Type B pancreatic cell (in vitro differentiated cells): ENCODE results near the gene DYNC2I2. TPM values are rescaled to one million over a fixed set of nuclear protein-coding genes. Genes with fewer than 3 reads are reported as not detected.
A peak's percentile ranks its signal among the peaks of the same experiment; 100 is the strongest.

ENCODE experiments used
- DNase-seq: peaks from one replicate; pipeline ENCODE4 v3.0.0; 2021; ENCODE audit warnings: mixed read lengths; ENCODE audit not compliant: unreplicated experiment; ENCODE audit errors: extremely low spot score
- H3K27ac Mint-ChIP-seq: 2 replicates; pipeline ENCODE4 v1.8.0; 2021; ENCODE audit warnings: mild to moderate bottlenecking, mixed read lengths
- H3K27me3 Mint-ChIP-seq: 2 replicates; pipeline ENCODE4 v1.8.0; 2021; ENCODE audit warnings: mixed read lengths
- H3K36me3 Mint-ChIP-seq: 2 replicates; pipeline ENCODE4 v1.8.0; 2021; ENCODE audit warnings: mixed read lengths
- H3K4me1 Mint-ChIP-seq: one replicate; pipeline ENCODE4 v1.8.0; 2021; ENCODE audit warnings: mixed read lengths; ENCODE audit not compliant: unreplicated experiment
- H3K4me3 Mint-ChIP-seq: 2 replicates; pipeline ENCODE4 v1.8.0; 2021; ENCODE audit warnings: mild to moderate bottlenecking, mixed read lengths
- H3K9me3 Mint-ChIP-seq: 2 replicates; pipeline ENCODE4 v1.8.0; 2021; ENCODE audit warnings: mixed read lengths
- total RNA-seq: library from RNA; stranded (reverse); gene quantifications from 2 replicates; pipeline ENCODE4 v1.2.1, GENCODE V29; 2021; ENCODE audit warnings: low replicate concordance
- TF ChIP-seq, protein P1 (sequence below): fragments of 200-600 bp; sonication (generic); conservative IDR thresholded peaks from 2 replicates; pipeline ENCODE4 v1.5.0; 2021; ENCODE audit warnings: antibody characterized with exemption, mild to moderate bottlenecking

The DYNC2I2 gene
- total RNA-seq, 1 donor from 2014 or later = 70.6 TPM

DNA sequence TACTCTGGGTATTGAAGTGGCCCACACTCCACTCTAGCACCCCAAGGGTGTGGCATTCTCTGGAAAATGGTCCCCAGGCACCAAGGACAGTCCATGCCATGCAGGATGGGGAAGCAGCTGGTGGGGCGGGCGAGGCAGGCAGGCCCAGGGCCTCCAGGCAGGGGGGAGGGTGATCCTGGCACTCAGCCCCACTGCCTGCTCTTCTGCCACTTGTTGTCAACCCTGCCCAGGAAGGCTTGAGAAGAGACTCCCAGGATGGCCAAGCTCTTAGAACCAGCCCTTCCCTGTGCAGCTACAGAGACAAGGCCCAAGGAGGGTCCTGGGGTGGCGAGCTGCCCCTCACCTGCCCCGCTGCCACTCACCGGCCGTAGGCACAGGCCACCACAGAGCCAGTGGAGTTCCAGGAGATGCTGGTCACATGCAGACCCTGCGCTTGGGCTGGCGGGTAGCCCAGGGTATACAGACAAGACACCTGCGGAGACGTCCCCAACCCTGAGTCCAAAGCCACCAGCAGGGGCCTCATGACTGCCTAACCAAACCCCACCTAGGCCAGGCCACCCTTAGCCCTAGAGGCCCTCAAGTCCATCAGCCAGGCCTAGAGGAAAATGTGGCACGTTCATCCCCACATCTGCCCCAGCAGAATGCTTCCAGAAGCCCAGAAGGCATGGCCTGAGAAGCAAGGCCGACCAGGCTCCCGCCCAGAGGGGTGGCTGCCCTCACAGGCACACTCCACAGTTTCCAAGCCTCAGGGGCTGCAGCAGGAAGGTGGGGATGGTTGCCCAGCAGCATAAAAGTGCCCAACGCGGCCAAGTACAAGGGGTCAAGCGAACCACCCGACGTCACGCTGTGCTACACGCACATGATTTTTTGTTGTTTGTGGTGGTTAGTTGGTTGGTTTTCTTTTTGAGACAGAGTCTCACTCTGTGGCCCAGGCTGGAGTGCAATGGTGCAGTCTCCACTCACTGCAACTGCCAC is 19.8 kb downstream of the DYNC2I2 start:
- TF ChIP-seq, protein P1, sequence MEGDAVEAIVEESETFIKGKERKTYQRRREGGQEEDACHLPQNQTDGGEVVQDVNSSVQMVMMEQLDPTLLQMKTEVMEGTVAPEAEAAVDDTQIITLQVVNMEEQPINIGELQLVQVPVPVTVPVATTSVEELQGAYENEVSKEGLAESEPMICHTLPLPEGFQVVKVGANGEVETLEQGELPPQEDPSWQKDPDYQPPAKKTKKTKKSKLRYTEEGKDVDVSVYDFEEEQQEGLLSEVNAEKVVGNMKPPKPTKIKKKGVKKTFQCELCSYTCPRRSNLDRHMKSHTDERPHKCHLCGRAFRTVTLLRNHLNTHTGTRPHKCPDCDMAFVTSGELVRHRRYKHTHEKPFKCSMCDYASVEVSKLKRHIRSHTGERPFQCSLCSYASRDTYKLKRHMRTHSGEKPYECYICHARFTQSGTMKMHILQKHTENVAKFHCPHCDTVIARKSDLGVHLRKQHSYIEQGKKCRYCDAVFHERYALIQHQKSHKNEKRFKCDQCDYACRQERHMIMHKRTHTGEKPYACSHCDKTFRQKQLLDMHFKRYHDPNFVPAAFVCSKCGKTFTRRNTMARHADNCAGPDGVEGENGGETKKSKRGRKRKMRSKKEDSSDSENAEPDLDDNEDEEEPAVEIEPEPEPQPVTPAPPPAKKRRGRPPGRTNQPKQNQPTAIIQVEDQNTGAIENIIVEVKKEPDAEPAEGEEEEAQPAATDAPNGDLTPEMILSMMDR = no peak
- no peaks in the 10 kb centered on the region for H3K9me3 Mint-ChIP-seq
- H3K4me3 Mint-ChIP-seq = no peak overlapping the region
- no peak for DNase-seq
- peak overlapping the region; percentile 80 for H3K27ac Mint-ChIP-seq
- H3K36me3 Mint-ChIP-seq = no peaks in the 10 kb centered on the region
- no peaks in the 10 kb centered on the region for H3K4me1 Mint-ChIP-seq
- H3K27me3 Mint-ChIP-seq = no peaks in the 10 kb centered on the region

DNA sequence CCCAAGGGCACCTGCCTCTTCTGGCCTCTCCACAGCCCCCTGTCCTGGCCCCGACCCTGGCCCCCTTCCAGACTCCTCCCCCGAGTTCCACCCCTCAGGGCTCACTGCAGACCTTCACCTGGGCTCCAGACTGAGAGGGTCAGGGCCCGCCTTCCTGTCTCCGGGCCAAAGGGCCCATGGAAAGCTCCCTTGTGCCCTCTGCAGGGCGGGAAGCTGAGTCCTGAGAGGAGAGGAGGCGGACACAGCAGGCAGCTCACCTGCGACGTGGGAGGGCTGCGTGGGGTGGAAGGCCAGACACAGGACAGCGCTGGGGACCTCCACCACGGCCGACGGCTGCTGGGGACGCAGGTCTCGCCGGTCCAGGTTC is 20.6 kb downstream of the DYNC2I2 start:
- DNase-seq = no peak
- TF ChIP-seq, protein P1 = no peak
- H3K9me3 Mint-ChIP-seq = no peaks in the 10 kb centered on the region
- H3K27me3 Mint-ChIP-seq = no peaks in the 10 kb centered on the region
- H3K27ac Mint-ChIP-seq = peak overlapping the region; percentile 80
- no peak overlapping the region for H3K4me3 Mint-ChIP-seq
- no peaks in the 10 kb centered on the region for H3K36me3 Mint-ChIP-seq
- H3K4me1 Mint-ChIP-seq = no peaks in the 10 kb centered on the region

GRCh38 chr9:128635266-128636023 is 21.2 kb downstream of the DYNC2I2 start:
- TF ChIP-seq, protein P1 = peak; percentile 76
- no peaks in the 10 kb centered on the region for H3K36me3 Mint-ChIP-seq
- no peaks in the 10 kb centered on the region for H3K27me3 Mint-ChIP-seq
- DNase-seq = peak; percentile 84
- no peaks in the 10 kb centered on the region for H3K4me1 Mint-ChIP-seq
- peak overlapping the region; percentile 80 for H3K27ac Mint-ChIP-seq
- no peak overlapping the region for H3K4me3 Mint-ChIP-seq
- no peaks in the 10 kb centered on the region for H3K9me3 Mint-ChIP-seq

GRCh38 chr9:128634651-128635262 is 21.9 kb downstream of the DYNC2I2 start:
- H3K4me1 Mint-ChIP-seq = no peaks in the 10 kb centered on the region
- no peak overlapping the region for H3K4me3 Mint-ChIP-seq
- H3K27me3 Mint-ChIP-seq = no peaks in the 10 kb centered on the region
- H3K27ac Mint-ChIP-seq = peak overlapping the region; percentile 80
- DNase-seq = no peak
- H3K36me3 Mint-ChIP-seq = no peaks in the 10 kb centered on the region
- TF ChIP-seq, protein P1 = no peak
- no peaks in the 10 kb centered on the region for H3K9me3 Mint-ChIP-seq

- Mint-ChIP-seq H3K4me3 (no peak overlapping the region), H3K27ac (peak overlapping the region; percentile 58), H3K9me3 (no peaks in the 10 kb centered on the region), H3K4me1 (no peaks in the 10 kb centered on the region), H3K36me3 (no peaks in the 10 kb centered on the region), H3K27me3 (no peaks in the 10 kb centered on the region)
- no peak for DNase-seq
- TF ChIP-seq, protein P1 = no peak
Measured at GRCh38 chr9:128634111-128634510, 22.5 kb downstream of the DYNC2I2 start.
